ENCODE data around the gene CFAP45.

- TF ChIP-seq CTCF (IDR thresholded peaks at IDR 0.05) = no peak
- no peak for TF ChIP-seq EZH2 (IDR thresholded peaks at IDR 0.05; ENCODE audit: borderline replicate concordance, insufficient read depth, low read depth, low read length, poor library complexity, severe bottlenecking)
Measured at GRCh38 chr1:159918352-159919200, 18.6 kb upstream of the CFAP45 start.
